ENCODE results near the gene DIRAS3. TPM values are rescaled to one million over a fixed set of nuclear protein-coding genes. Genes with fewer than 3 reads are reported as not detected.
"Not testable (repeated sequence)": the region's sequence is repeated elsewhere in the genome, so short reads cannot be mapped to it uniquely, and the experiment has no call there.

DIRAS3 gene
- polyA plus RNA-seq, 1 donor from 2014 or later = 8.0 TPM

DNA sequence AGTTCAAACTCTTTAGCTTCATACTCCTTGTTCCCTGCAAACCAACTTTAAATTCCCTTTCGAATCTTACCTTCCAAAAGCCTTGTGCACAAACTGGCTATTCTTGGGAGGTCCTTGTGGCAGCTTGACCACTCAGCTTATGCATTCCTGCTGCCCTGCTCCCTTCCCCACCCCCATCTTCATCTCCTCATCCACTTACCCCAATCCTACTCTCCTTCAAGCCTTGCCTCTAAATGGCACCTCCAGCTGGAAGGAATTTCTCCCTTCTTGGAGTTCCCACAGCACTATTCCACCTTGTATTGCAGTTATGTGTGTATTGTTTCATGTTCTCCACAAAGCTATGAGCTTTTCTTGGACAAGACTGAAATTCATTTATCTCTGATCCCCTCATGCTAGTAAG lies 15.3 kb upstream of the DIRAS3 start:
- H4K20me1 ChIP-seq (ENCODE audit: insufficient read depth) = no peaks in the 10 kb centered on the region
- TF ChIP-seq TAF1 (IDR thresholded peaks at IDR 0.05; ENCODE audit: low read depth) (no peak), EP300 (conservative IDR thresholded peaks at IDR 0.05; ENCODE audit: poor library complexity, severe bottlenecking) (no peak), POLR2AphosphoS5 (IDR thresholded peaks at IDR 0.05) (no peak), RAD21 (conservative IDR thresholded peaks at IDR 0.05) (no peak), EZH2 (IDR thresholded peaks at IDR 0.05; ENCODE audit: borderline replicate concordance, insufficient read depth, low read length, poor library complexity, severe bottlenecking) (no peak), SMC3 (conservative IDR thresholded peaks at IDR 0.05; ENCODE audit: poor library complexity) (no peak), MXI1 (conservative IDR thresholded peaks at IDR 0.05; ENCODE audit: poor library complexity, severe bottlenecking) (no peak)
- TF ChIP-seq, protein P1, sequence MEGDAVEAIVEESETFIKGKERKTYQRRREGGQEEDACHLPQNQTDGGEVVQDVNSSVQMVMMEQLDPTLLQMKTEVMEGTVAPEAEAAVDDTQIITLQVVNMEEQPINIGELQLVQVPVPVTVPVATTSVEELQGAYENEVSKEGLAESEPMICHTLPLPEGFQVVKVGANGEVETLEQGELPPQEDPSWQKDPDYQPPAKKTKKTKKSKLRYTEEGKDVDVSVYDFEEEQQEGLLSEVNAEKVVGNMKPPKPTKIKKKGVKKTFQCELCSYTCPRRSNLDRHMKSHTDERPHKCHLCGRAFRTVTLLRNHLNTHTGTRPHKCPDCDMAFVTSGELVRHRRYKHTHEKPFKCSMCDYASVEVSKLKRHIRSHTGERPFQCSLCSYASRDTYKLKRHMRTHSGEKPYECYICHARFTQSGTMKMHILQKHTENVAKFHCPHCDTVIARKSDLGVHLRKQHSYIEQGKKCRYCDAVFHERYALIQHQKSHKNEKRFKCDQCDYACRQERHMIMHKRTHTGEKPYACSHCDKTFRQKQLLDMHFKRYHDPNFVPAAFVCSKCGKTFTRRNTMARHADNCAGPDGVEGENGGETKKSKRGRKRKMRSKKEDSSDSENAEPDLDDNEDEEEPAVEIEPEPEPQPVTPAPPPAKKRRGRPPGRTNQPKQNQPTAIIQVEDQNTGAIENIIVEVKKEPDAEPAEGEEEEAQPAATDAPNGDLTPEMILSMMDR (IDR thresholded peaks at IDR 0.05; ENCODE audit: poor library complexity, severe bottlenecking) = no peak
- TF ChIP-seq, protein P2, sequence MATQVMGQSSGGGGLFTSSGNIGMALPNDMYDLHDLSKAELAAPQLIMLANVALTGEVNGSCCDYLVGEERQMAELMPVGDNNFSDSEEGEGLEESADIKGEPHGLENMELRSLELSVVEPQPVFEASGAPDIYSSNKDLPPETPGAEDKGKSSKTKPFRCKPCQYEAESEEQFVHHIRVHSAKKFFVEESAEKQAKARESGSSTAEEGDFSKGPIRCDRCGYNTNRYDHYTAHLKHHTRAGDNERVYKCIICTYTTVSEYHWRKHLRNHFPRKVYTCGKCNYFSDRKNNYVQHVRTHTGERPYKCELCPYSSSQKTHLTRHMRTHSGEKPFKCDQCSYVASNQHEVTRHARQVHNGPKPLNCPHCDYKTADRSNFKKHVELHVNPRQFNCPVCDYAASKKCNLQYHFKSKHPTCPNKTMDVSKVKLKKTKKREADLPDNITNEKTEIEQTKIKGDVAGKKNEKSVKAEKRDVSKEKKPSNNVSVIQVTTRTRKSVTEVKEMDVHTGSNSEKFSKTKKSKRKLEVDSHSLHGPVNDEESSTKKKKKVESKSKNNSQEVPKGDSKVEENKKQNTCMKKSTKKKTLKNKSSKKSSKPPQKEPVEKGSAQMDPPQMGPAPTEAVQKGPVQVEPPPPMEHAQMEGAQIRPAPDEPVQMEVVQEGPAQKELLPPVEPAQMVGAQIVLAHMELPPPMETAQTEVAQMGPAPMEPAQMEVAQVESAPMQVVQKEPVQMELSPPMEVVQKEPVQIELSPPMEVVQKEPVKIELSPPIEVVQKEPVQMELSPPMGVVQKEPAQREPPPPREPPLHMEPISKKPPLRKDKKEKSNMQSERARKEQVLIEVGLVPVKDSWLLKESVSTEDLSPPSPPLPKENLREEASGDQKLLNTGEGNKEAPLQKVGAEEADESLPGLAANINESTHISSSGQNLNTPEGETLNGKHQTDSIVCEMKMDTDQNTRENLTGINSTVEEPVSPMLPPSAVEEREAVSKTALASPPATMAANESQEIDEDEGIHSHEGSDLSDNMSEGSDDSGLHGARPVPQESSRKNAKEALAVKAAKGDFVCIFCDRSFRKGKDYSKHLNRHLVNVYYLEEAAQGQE (IDR thresholded peaks at IDR 0.05; ENCODE audit: borderline replicate concordance) = no peak
- no peak overlapping the region for H3K4me3 ChIP-seq (ENCODE audit: low read length)
- H3K27me3 ChIP-seq (ENCODE audit: insufficient read depth, low read depth, low read length) = no peaks in the 10 kb centered on the region
- no peaks in the 10 kb centered on the region for H3K36me3 ChIP-seq (ENCODE audit: insufficient read depth, low read length)
- H3K79me2 ChIP-seq (replicated peaks; ENCODE audit: insufficient read depth, low read length) = no peaks in the 10 kb centered on the region
- no peak overlapping the region for H3K4me2 ChIP-seq (ENCODE audit: low read length)
- no peaks in the 10 kb centered on the region for H3K9me3 ChIP-seq (ENCODE audit: low read length)
- H3F3A ChIP-seq (ENCODE audit: insufficient read depth, low read length, poor library complexity, severe bottlenecking) = no peaks in the 10 kb centered on the region
- no peak overlapping the region for H2AFZ ChIP-seq (ENCODE audit: low read depth, low read length)
- H3K9ac ChIP-seq (ENCODE audit: low read length) = no peak overlapping the region
- H3K27ac ChIP-seq (ENCODE audit: low read length) = no peak overlapping the region
- H3K9me2 ChIP-seq (ENCODE audit: insufficient read depth, low read length) = no peaks in the 10 kb centered on the region

DNA sequence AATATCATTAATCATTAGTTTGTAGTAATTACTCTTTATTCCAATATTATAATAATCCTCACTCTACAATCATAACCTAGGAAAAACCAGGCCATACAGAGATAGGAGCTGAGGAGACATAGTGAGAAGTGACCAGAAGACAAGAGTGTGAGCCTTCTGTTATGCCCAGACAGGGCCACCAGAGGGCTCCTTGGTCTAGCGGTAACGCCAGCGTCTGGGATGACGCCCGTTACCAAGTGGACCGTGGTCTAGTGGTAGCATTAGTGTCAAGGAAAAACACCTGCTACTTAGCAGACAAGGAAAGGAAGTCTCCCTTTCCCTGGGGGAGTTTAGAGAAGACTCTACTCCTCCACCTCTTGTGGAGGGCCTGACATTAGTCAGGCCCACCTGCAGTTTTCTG lies 7.6 kb upstream of the DIRAS3 start:
- H3K27ac ChIP-seq (ENCODE audit: low read length); H3F3A ChIP-seq (ENCODE audit: insufficient read depth, low read length, poor library complexity, severe bottlenecking); H3K36me3 ChIP-seq (ENCODE audit: insufficient read depth, low read length); H3K9ac ChIP-seq (ENCODE audit: low read length); H2AFZ ChIP-seq (ENCODE audit: low read depth, low read length); H3K9me3 ChIP-seq (ENCODE audit: low read length); H4K20me1 ChIP-seq (ENCODE audit: insufficient read depth); H3K79me2 ChIP-seq (replicated peaks; ENCODE audit: insufficient read depth, low read length); H3K27me3 ChIP-seq (ENCODE audit: insufficient read depth, low read depth, low read length); H3K9me2 ChIP-seq (ENCODE audit: insufficient read depth, low read length); H3K4me3 ChIP-seq (ENCODE audit: low read length); H3K4me2 ChIP-seq (ENCODE audit: low read length): not testable (repeated sequence)

DNA sequence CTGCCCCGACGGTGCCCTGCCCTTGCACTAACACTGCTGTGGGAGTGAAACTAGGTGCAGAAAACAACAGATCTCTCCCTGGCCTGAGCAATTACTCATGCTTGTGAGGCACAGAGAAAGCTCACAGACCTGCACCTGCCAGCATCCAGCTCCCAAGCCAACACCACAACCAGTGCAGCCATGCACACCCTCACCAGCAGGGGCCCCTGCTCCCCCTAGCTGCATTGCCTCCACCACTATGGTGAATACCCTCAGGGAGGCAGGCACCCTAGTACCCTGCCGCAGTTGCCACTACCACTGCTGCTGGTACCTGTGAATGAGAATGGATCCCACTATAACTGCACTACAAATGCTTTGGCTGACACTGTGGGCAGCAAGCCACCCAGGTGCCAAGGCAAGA lies 7.1 kb upstream of the DIRAS3 start:
- no peak for TF ChIP-seq TAF1 (IDR thresholded peaks at IDR 0.05; ENCODE audit: low read depth)
- TF ChIP-seq, protein P2 (IDR thresholded peaks at IDR 0.05; ENCODE audit: borderline replicate concordance) = no peak
- TF ChIP-seq EZH2 (IDR thresholded peaks at IDR 0.05; ENCODE audit: borderline replicate concordance, insufficient read depth, low read length, poor library complexity, severe bottlenecking) = no peak
- TF ChIP-seq POLR2AphosphoS5 (IDR thresholded peaks at IDR 0.05) = no peak
- no peak for TF ChIP-seq RAD21 (conservative IDR thresholded peaks at IDR 0.05)
- TF ChIP-seq MXI1 (conservative IDR thresholded peaks at IDR 0.05; ENCODE audit: poor library complexity, severe bottlenecking) = no peak
- no peak for TF ChIP-seq EP300 (conservative IDR thresholded peaks at IDR 0.05; ENCODE audit: poor library complexity, severe bottlenecking)
- TF ChIP-seq, protein P1 (IDR thresholded peaks at IDR 0.05; ENCODE audit: poor library complexity, severe bottlenecking) = no peak
- no peak for TF ChIP-seq SMC3 (conservative IDR thresholded peaks at IDR 0.05; ENCODE audit: poor library complexity)
- H4K20me1 ChIP-seq (ENCODE audit: insufficient read depth) = no peaks in the 10 kb centered on the region

More for the DNA sequence above, 7.1 kb upstream of the DIRAS3 start:
- Histone ChIP-seq H3K27me3 (ENCODE audit: insufficient read depth, low read depth, low read length) (no peaks in the 10 kb centered on the region), H3K4me2 (ENCODE audit: low read length) (no peak overlapping the region), H3F3A (ENCODE audit: insufficient read depth, low read length, poor library complexity, severe bottlenecking) (no peaks in the 10 kb centered on the region), H3K27ac (ENCODE audit: low read length) (no peak overlapping the region), H3K9me3 (ENCODE audit: low read length) (no peaks in the 10 kb centered on the region), H2AFZ (ENCODE audit: low read depth, low read length) (no peak overlapping the region), H3K9me2 (ENCODE audit: insufficient read depth, low read length) (no peaks in the 10 kb centered on the region), H3K4me3 (ENCODE audit: low read length) (no peak overlapping the region), H3K9ac (ENCODE audit: low read length) (no peak overlapping the region), H3K36me3 (ENCODE audit: insufficient read depth, low read length) (no peaks in the 10 kb centered on the region), H3K79me2 (replicated peaks; ENCODE audit: insufficient read depth, low read length) (no peaks in the 10 kb centered on the region)
